Neural cell (in vitro differentiated cells): ENCODE data around the gene ADGRD1. TPM values are rescaled to one million over a fixed set of nuclear protein-coding genes. Genes with fewer than 3 reads are reported as not detected.

Experiments
- H2AFZ ChIP-seq: fragments of 200-600, 300-800 bp; sonication (generic), shearing (Covaris generic); 2 replicates; pipeline ENCODE4 v1.6.0; 2014; ENCODE audit warnings: low read depth, mild to moderate bottlenecking, antibody characterized with exemption, low read length, moderate library complexity
- H3F3A ChIP-seq: fragments of 200-600 bp; shearing (Covaris generic); 2 replicates; pipeline ENCODE4 v1.6.1; 2016; ENCODE audit warnings: mild to moderate bottlenecking, moderate library complexity, mixed read lengths, antibody characterized with exemption, low read length; ENCODE audit not compliant: insufficient read depth, poor library complexity, severe bottlenecking
- H3K27ac ChIP-seq: fragments of 200-600, 300-800 bp; sonication (generic), shearing (Covaris generic); 2 replicates; pipeline ENCODE4 v1.5.1; 2014; ENCODE audit warnings: mild to moderate bottlenecking, low read length, moderate library complexity
- H3K27me3 ChIP-seq: fragments of 300-800, 200-600 bp; sonication (generic), shearing (Covaris generic); 2 replicates; pipeline ENCODE4 v1.6.0; 2014; ENCODE audit warnings: mild to moderate bottlenecking, low read depth, low read length, moderate library complexity; ENCODE audit not compliant: insufficient read depth
- H3K36me3 ChIP-seq: fragments of 300-800, 200-600 bp; sonication (generic), shearing (Covaris generic); 2 replicates; pipeline ENCODE4 v1.5.1; 2014; ENCODE audit warnings: mild to moderate bottlenecking, antibody characterized with exemption, low read length, moderate library complexity; ENCODE audit not compliant: insufficient read depth
- H3K4me2 ChIP-seq: fragments of 300-800, 200-600 bp; sonication (generic), shearing (Covaris generic); 2 replicates; pipeline ENCODE4 v1.6.0; 2014; ENCODE audit warnings: mild to moderate bottlenecking, low read length
- H3K4me3 ChIP-seq: fragments of 300-800, 200-600 bp; sonication (generic), shearing (Covaris generic); 2 replicates; pipeline ENCODE4 v1.5.1; 2014; ENCODE audit warnings: mild to moderate bottlenecking, low read length, moderate library complexity
- H3K79me2 ChIP-seq: fragments of 200-600 bp; shearing (Covaris generic); replicated peaks from 2 replicates; pipeline ENCODE4 v1.6.0; 2014; ENCODE audit warnings: mild to moderate bottlenecking, low read length, moderate library complexity; ENCODE audit not compliant: insufficient read depth
- H3K9ac ChIP-seq: fragments of 300-800, 200-600 bp; sonication (generic), shearing (Covaris generic); 2 replicates; pipeline ENCODE4 v1.6.1; 2016; ENCODE audit warnings: mild to moderate bottlenecking, low read length, mixed read lengths
- H3K9me2 ChIP-seq: fragments of 200-600 bp; shearing (Covaris generic); 2 replicates; pipeline ENCODE4 v1.6.1; 2016; ENCODE audit warnings: mild to moderate bottlenecking, low read length, mixed read lengths; ENCODE audit not compliant: insufficient read depth
- H3K9me3 ChIP-seq: fragments of 200-600, 300-800 bp; sonication (generic), shearing (Covaris generic); 2 replicates; pipeline ENCODE4 v1.6.1; 2016; ENCODE audit warnings: mild to moderate bottlenecking, mixed run types, low read length, moderate library complexity, mixed read lengths
- H4K20me1 ChIP-seq: fragments of 200-600 bp; shearing (Covaris generic); 2 replicates; pipeline ENCODE4 v1.6.1; 2016; ENCODE audit warnings: mild to moderate bottlenecking, mixed run types; ENCODE audit not compliant: insufficient read depth
- EP300 ChIP-seq: fragments of 450-650 bp; conservative IDR thresholded peaks from 2 replicates; pipeline ENCODE4 v1.6.1; 2014; ENCODE audit warnings: antibody characterized with exemption, mild to moderate bottlenecking, moderate library complexity; ENCODE audit not compliant: poor library complexity, severe bottlenecking
- EZH2 ChIP-seq: fragments of 200-600, 300-800 bp; shearing (Covaris generic), sonication (generic); IDR thresholded peaks from 2 replicates; pipeline ENCODE4 v1.6.1; 2014; ENCODE audit warnings: antibody characterized with exemption, low read length, borderline replicate concordance, mild to moderate bottlenecking; ENCODE audit not compliant: insufficient read depth, poor library complexity, severe bottlenecking
- MXI1 ChIP-seq: fragments of 450-650 bp; conservative IDR thresholded peaks from 2 replicates; pipeline ENCODE4 v1.6.1; 2014; ENCODE audit warnings: antibody characterized with exemption, mild to moderate bottlenecking; ENCODE audit not compliant: poor library complexity, severe bottlenecking
- POLR2AphosphoS5 ChIP-seq: IDR thresholded peaks from 2 replicates; pipeline ENCODE4 v1.6.1; 2012
- RAD21 ChIP-seq: fragments of 450-650 bp; conservative IDR thresholded peaks from 2 replicates; pipeline ENCODE4 v1.6.1; 2014; ENCODE audit warnings: antibody characterized with exemption, mild to moderate bottlenecking, moderate library complexity
- SMC3 ChIP-seq: fragments of 450-650 bp; conservative IDR thresholded peaks from 2 replicates; pipeline ENCODE4 v1.6.1; 2014; ENCODE audit warnings: antibody characterized with exemption, mild to moderate bottlenecking, moderate library complexity; ENCODE audit not compliant: poor library complexity
- TAF1 ChIP-seq: IDR thresholded peaks from 2 replicates; pipeline ENCODE4 v1.6.1; 2012; ENCODE audit warnings: low read depth
- polyA plus RNA-seq: library from polyadenylated mRNA; depleted of rRNA; stranded (reverse); fragments of >200 nt; gene quantifications from 2 replicates; pipeline ENCODE4 v1.2.3, GENCODE V29; 2014
- TF ChIP-seq, protein P1 (sequence below): IDR thresholded peaks from 2 replicates; pipeline ENCODE4 v1.6.1; 2012; ENCODE audit warnings: borderline replicate concordance
- TF ChIP-seq, protein P2 (sequence below): fragments of 450-650 bp; IDR thresholded peaks from 2 replicates; pipeline ENCODE4 v1.5.1; 2014; ENCODE audit warnings: antibody characterized with exemption, mild to moderate bottlenecking, moderate library complexity; ENCODE audit not compliant: poor library complexity, severe bottlenecking

Gene ADGRD1
- polyA plus RNA-seq, 1 donor from 2014 or later, result 1.7 TPM

DNA sequence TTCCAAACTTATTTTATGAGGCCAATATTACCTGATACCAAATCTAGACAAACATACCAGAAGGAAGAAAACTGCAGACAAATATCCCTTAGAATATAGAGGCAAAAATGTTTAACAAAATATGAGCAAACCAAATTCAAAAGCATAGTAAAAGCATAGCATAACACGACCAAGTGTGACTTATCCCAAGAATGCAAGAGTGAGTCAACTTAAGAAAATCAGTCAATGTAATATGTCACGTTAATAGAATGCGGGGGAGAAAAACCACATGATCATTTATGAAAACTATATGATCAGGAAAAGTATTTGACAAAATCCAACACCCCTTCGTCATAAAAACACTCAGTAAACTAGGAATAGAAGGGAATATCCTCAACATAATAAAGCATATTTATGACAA, 217.3 kb downstream of the ADGRD1 start:
- no peaks in the 10 kb centered on the region for H3K36me3 ChIP-seq
- no peaks in the 10 kb centered on the region for H4K20me1 ChIP-seq
- no peak overlapping the region for H3K4me2 ChIP-seq
- no peak overlapping the region for H3K9ac ChIP-seq
- no peaks in the 10 kb centered on the region for H3K27me3 ChIP-seq
- H3K9me3 ChIP-seq, result no peaks in the 10 kb centered on the region
- TF ChIP-seq, protein P1, sequence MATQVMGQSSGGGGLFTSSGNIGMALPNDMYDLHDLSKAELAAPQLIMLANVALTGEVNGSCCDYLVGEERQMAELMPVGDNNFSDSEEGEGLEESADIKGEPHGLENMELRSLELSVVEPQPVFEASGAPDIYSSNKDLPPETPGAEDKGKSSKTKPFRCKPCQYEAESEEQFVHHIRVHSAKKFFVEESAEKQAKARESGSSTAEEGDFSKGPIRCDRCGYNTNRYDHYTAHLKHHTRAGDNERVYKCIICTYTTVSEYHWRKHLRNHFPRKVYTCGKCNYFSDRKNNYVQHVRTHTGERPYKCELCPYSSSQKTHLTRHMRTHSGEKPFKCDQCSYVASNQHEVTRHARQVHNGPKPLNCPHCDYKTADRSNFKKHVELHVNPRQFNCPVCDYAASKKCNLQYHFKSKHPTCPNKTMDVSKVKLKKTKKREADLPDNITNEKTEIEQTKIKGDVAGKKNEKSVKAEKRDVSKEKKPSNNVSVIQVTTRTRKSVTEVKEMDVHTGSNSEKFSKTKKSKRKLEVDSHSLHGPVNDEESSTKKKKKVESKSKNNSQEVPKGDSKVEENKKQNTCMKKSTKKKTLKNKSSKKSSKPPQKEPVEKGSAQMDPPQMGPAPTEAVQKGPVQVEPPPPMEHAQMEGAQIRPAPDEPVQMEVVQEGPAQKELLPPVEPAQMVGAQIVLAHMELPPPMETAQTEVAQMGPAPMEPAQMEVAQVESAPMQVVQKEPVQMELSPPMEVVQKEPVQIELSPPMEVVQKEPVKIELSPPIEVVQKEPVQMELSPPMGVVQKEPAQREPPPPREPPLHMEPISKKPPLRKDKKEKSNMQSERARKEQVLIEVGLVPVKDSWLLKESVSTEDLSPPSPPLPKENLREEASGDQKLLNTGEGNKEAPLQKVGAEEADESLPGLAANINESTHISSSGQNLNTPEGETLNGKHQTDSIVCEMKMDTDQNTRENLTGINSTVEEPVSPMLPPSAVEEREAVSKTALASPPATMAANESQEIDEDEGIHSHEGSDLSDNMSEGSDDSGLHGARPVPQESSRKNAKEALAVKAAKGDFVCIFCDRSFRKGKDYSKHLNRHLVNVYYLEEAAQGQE, result no peak
- TF ChIP-seq MXI1 (no peak), TAF1 (no peak), SMC3 (no peak), EP300 (no peak), EZH2 (no peak), RAD21 (no peak), POLR2AphosphoS5 (no peak)
- TF ChIP-seq, protein P2, sequence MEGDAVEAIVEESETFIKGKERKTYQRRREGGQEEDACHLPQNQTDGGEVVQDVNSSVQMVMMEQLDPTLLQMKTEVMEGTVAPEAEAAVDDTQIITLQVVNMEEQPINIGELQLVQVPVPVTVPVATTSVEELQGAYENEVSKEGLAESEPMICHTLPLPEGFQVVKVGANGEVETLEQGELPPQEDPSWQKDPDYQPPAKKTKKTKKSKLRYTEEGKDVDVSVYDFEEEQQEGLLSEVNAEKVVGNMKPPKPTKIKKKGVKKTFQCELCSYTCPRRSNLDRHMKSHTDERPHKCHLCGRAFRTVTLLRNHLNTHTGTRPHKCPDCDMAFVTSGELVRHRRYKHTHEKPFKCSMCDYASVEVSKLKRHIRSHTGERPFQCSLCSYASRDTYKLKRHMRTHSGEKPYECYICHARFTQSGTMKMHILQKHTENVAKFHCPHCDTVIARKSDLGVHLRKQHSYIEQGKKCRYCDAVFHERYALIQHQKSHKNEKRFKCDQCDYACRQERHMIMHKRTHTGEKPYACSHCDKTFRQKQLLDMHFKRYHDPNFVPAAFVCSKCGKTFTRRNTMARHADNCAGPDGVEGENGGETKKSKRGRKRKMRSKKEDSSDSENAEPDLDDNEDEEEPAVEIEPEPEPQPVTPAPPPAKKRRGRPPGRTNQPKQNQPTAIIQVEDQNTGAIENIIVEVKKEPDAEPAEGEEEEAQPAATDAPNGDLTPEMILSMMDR, result no peak
- no peak overlapping the region for H2AFZ ChIP-seq
- no peak overlapping the region for H3K4me3 ChIP-seq
- H3K27ac ChIP-seq, result no peak overlapping the region
- H3K9me2 ChIP-seq, result no peaks in the 10 kb centered on the region
- no peaks in the 10 kb centered on the region for H3K79me2 ChIP-seq
- H3F3A ChIP-seq, result no peaks in the 10 kb centered on the region

DNA sequence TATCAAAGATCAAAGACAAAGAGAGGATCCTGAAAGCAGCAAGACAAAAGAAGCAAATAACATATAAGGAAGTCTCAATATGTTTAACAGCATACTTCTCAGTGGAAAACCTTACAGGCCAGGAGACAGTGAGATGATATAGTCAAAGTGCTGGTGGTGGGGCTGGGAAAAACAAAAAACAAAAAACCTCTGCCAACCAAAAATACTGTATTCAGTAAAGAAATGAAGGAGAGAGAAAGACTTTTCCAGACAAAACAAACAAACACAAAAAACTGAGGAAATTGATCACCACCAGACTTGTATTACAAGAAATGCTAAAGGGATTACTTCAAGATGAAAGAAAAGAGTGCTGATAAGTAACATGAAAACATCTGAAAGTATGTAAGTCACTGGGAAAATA, 221.2 kb downstream of the ADGRD1 start:
- Histone ChIP-seq H3K36me3 (no peaks in the 10 kb centered on the region), H3K4me3 (no peak overlapping the region), H3K4me2 (no peak overlapping the region), H3K27ac (no peak overlapping the region), H3K9ac (no peak overlapping the region), H3F3A (no peaks in the 10 kb centered on the region), H3K79me2 (no peaks in the 10 kb centered on the region), H2AFZ (no peak overlapping the region), H3K9me3 (no peaks in the 10 kb centered on the region), H4K20me1 (no peaks in the 10 kb centered on the region), H3K9me2 (no peaks in the 10 kb centered on the region), H3K27me3 (no peaks in the 10 kb centered on the region)
- no peak for TF ChIP-seq RAD21
- TF ChIP-seq EZH2, result no peak
- TF ChIP-seq, protein P2, result no peak
- TF ChIP-seq TAF1, result no peak
